Measurements from ENCODE around the gene PNLDC1.

Gene PNLDC1

DNA sequence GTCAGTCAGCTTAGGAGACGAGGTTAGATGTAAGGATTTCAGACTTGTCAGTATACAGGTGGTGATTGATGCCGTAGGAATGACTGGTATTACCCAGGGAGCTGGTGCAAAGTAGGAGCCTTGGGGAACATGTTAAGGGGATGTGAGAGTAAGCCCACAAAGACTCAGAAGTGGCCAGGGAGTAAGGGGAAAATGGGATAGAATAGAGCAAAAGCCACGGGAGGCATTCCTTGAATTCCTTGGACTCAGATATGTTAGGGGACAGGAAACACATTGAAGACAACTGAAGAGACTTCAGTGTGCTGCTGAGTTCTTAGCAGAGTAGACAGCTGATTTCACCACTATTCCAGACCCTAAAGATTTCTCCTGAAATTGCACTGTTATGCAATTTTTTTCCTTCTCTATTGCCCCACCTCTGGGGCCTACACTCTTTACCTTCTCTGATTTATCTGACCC is 39.4 kb upstream of the PNLDC1 start:
- H3K79me1 ChIP-seq (ENCODE audit: low read length) = peaks cover 20% of the 10 kb centered on the region
- H3K23ac ChIP-seq (ENCODE audit: low read length) = no peak overlapping the region
- WGBS (ENCODE audit: extremely low coverage, insufficient coverage, insufficient read length) = no CpG with 5 or more reads among the region's 3 CpGs
- H3K9ac ChIP-seq (ENCODE audit: low read length) = no peak overlapping the region
- H3K36me3 ChIP-seq (ENCODE audit: control insufficient read depth in 1 of 2, insufficient read depth in 2 of 2, low read length in 2 of 2) = peaks cover 24 to 38% of the 10 kb centered on the region in 2 experiments
- H2BK5ac ChIP-seq (ENCODE audit: low read depth, low read length, poor library complexity) = peak overlapping the region; percentile 66
- H3K4me2 ChIP-seq (ENCODE audit: low read length) = peak overlapping the region; percentile 42
- H4K12ac ChIP-seq (ENCODE audit: low read depth, low read length) = no peak overlapping the region
- H3K27me3 ChIP-seq (ENCODE audit: insufficient read depth, low read length) = no peaks in the 10 kb centered on the region
- H2BK12ac ChIP-seq (ENCODE audit: low read length) = no peak overlapping the region
- DNase-seq = peak; percentile 66 to 87
- no peak overlapping the region for H2BK120ac ChIP-seq (ENCODE audit: insufficient read depth, low read length, poor library complexity)
- no peak overlapping the region for H2AK5ac ChIP-seq (ENCODE audit: low read length)
- no peak overlapping the region for H3K18ac ChIP-seq (ENCODE audit: low read length)
- peaks cover 18 to 33% of the 10 kb centered on the region in 2 experiments for H3K4me1 ChIP-seq (ENCODE audit: control insufficient read depth in 1 of 2, insufficient read depth in 2 of 2, low read length in 2 of 2)
- no peak overlapping the region for H3K4ac ChIP-seq (ENCODE audit: low read depth, low read length)
- H3K27ac ChIP-seq (ENCODE audit: low read depth, low read length) = peak overlapping the region; percentile 94
- H3K9me3 ChIP-seq (ENCODE audit: insufficient read depth, low read depth, low read length) = no peaks in the 10 kb centered on the region
- no peak overlapping the region for H3K4me3 ChIP-seq (ENCODE audit: low read depth, low read length)
- H2AFZ ChIP-seq (ENCODE audit: insufficient read depth, low read length, poor library complexity) = no peak overlapping the region
- no peak overlapping the region for H4K91ac ChIP-seq (ENCODE audit: low read depth, low read length)
- H3K79me2 ChIP-seq (ENCODE audit: control insufficient read depth, insufficient read depth, low read length, poor library complexity) = peaks cover 14% of the 10 kb centered on the region
- no peak overlapping the region for H3K14ac ChIP-seq (ENCODE audit: low read length)
- no peak overlapping the region for H4K8ac ChIP-seq (ENCODE audit: low read depth, low read length)

- peak overlapping the region; percentile 62 for H3K4me2 ChIP-seq (ENCODE audit: low read length)
- H2AK5ac ChIP-seq (ENCODE audit: low read length) = peak overlapping the region; percentile 99
- H3K27ac ChIP-seq (ENCODE audit: low read depth, low read length) = peak overlapping the region; percentile 94
- no peak overlapping the region for H2BK12ac ChIP-seq (ENCODE audit: low read length)
- peak overlapping the region; percentile 85 for H2BK120ac ChIP-seq (ENCODE audit: insufficient read depth, low read length, poor library complexity)
- H3K27me3 ChIP-seq (ENCODE audit: insufficient read depth, low read length) = no peaks in the 10 kb centered on the region
- peak overlapping the region; percentile 89 for H4K12ac ChIP-seq (ENCODE audit: low read depth, low read length)
- peak overlapping the region; percentile 92 for H3K18ac ChIP-seq (ENCODE audit: low read length)
- whole genome bisulfite sequencing (ENCODE audit: extremely low coverage, insufficient coverage, insufficient read length) = no CpG with 5 or more reads among the region's 45 CpGs
- peak overlapping the region; percentile 99 for H4K91ac ChIP-seq (ENCODE audit: low read depth, low read length)
- peak overlapping the region; percentile 95 for H3K14ac ChIP-seq (ENCODE audit: low read length)
- H3K9ac ChIP-seq (ENCODE audit: low read length) = peak overlapping the region; percentile 23
- H3K79me1 ChIP-seq (ENCODE audit: low read length) = peaks cover 20% of the 10 kb centered on the region
- peak; percentile 15 to 58 for DNase-seq
- H4K8ac ChIP-seq (ENCODE audit: low read depth, low read length) = peak overlapping the region; percentile 92
- H2BK5ac ChIP-seq (ENCODE audit: low read depth, low read length, poor library complexity) = peak overlapping the region; percentile 66
- peaks cover 18 to 33% of the 10 kb centered on the region in 2 experiments for H3K4me1 ChIP-seq (ENCODE audit: control insufficient read depth in 1 of 2, insufficient read depth in 2 of 2, low read length in 2 of 2)
- peaks cover 25 to 39% of the 10 kb centered on the region in 2 experiments for H3K36me3 ChIP-seq (ENCODE audit: control insufficient read depth in 1 of 2, insufficient read depth in 2 of 2, low read length in 2 of 2)
- H3K79me2 ChIP-seq (ENCODE audit: control insufficient read depth, insufficient read depth, low read length, poor library complexity) = peaks cover 14% of the 10 kb centered on the region
- H3K4me3 ChIP-seq (ENCODE audit: low read depth, low read length) = no peak overlapping the region
- peak overlapping the region; percentile 50 for H2AFZ ChIP-seq (ENCODE audit: insufficient read depth, low read length, poor library complexity)
- peak overlapping the region; percentile 50 for H3K4ac ChIP-seq (ENCODE audit: low read depth, low read length)
- no peaks in the 10 kb centered on the region for H3K9me3 ChIP-seq (ENCODE audit: insufficient read depth, low read depth, low read length)
- H3K23ac ChIP-seq (ENCODE audit: low read length) = no peak overlapping the region
Observed at GRCh38 chr6:159761129-159761872, 38.8 kb upstream of the PNLDC1 start.

GRCh38 chr6:159761873-159762680 is 38.0 kb upstream of the PNLDC1 start, which contains the start of gene ACAT2:
Gene ACAT2, plus strand, starts transcription at chr6:159762045. Its CDS starts 43 bp downstream, at chr6:159762088.
- H3K14ac ChIP-seq (ENCODE audit: low read length) = peak within 1 kb of the TSS; percentile 95
- peaks cover 20% of the 10 kb centered on the region for H3K79me1 ChIP-seq (ENCODE audit: low read length)
- H3K4ac ChIP-seq (ENCODE audit: low read depth, low read length) = peak within 1 kb of the TSS; percentile 85
- H3K4me1 ChIP-seq (ENCODE audit: control insufficient read depth in 1 of 2, insufficient read depth in 2 of 2, low read length in 2 of 2) = peaks cover 18 to 33% of the 10 kb centered on the region in 2 experiments
- H2BK5ac ChIP-seq (ENCODE audit: low read depth, low read length, poor library complexity) = peak within 1 kb of the TSS; percentile 91
- H3K23ac ChIP-seq (ENCODE audit: low read length) = no peak within 1 kb of the TSS
- peak within 1 kb of the TSS; percentile 55 for H3K9ac ChIP-seq (ENCODE audit: low read length)
- peak within 1 kb of the TSS; percentile 99 for H4K91ac ChIP-seq (ENCODE audit: low read depth, low read length)
- peak within 1 kb of the TSS; percentile 34 for H2BK12ac ChIP-seq (ENCODE audit: low read length)
- peak within 1 kb of the TSS; percentile 99 for H4K12ac ChIP-seq (ENCODE audit: low read depth, low read length)
- H2AFZ ChIP-seq (ENCODE audit: insufficient read depth, low read length, poor library complexity) = peak within 1 kb of the TSS; percentile 82
- peak within 1 kb of the TSS; percentile 92 for H4K8ac ChIP-seq (ENCODE audit: low read depth, low read length)
- peak within 1 kb of the TSS; percentile 70 for H3K4me2 ChIP-seq (ENCODE audit: low read length)
- H2AK5ac ChIP-seq (ENCODE audit: low read length) = peak within 1 kb of the TSS; percentile 99
- H3K27ac ChIP-seq (ENCODE audit: low read depth, low read length) = peak within 1 kb of the TSS; percentile 97
- H3K9me3 ChIP-seq (ENCODE audit: insufficient read depth, low read depth, low read length) = no peaks in the 10 kb centered on the region
- DNase-seq = peak; percentile 90 to 94
- peak within 1 kb of the TSS; percentile 92 for H3K18ac ChIP-seq (ENCODE audit: low read length)
- H3K79me2 ChIP-seq (ENCODE audit: control insufficient read depth, insufficient read depth, low read length, poor library complexity) = peaks cover 14% of the 10 kb centered on the region
- no CpG with 5 or more reads among the region's 76 CpGs for WGBS (ENCODE audit: extremely low coverage, insufficient coverage, insufficient read length)
- H3K27me3 ChIP-seq (ENCODE audit: insufficient read depth, low read length) = no peaks in the 10 kb centered on the region
- peak within 1 kb of the TSS; percentile 85 for H2BK120ac ChIP-seq (ENCODE audit: insufficient read depth, low read length, poor library complexity)
- peaks cover 29 to 43% of the 10 kb centered on the region in 2 experiments for H3K36me3 ChIP-seq (ENCODE audit: control insufficient read depth in 1 of 2, insufficient read depth in 2 of 2, low read length in 2 of 2)
- H3K4me3 ChIP-seq (ENCODE audit: low read depth, low read length) = peak within 1 kb of the TSS; percentile 84

DNA sequence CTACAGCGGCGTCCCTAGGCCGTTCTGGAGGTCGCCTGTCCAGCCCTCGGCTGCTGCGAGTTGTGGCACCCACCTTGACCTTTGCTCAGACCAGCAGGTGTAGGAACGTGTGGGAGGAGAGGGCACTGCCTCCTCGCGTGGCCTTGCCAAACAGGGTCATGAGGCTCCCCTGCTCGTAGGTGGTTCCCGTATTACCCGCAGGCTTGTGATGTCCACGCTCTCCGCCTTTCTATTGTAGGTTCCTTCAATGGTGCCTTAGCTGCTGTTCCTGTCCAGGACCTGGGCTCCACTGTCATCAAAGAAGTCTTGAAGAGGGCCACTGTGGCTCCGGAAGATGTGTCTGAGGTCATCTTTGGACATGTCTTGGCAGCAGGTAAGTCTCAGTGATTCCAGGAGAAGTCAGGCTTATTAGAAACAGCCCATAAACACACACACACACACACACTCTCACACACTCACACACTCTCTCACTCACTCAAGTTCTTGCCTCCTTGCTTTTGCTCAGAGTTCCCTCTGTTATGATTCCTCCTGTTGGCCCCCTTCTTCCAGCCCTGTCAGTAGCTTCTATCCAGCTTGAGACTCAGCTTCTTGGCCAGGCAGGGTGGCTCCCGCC is 37.3 kb upstream of the PNLDC1 start:
- Histone ChIP-seq H3K4ac (ENCODE audit: low read depth, low read length) (peak overlapping the region; percentile 59), H2AK5ac (ENCODE audit: low read length) (peak overlapping the region; percentile 63), H3K9ac (ENCODE audit: low read length) (peak overlapping the region; percentile 55), H2BK12ac (ENCODE audit: low read length) (peak overlapping the region; percentile 34), H2AFZ (ENCODE audit: insufficient read depth, low read length, poor library complexity) (peak overlapping the region; percentile 28), H4K12ac (ENCODE audit: low read depth, low read length) (peak overlapping the region; percentile 15), H3K79me1 (ENCODE audit: low read length) (peaks cover 20% of the 10 kb centered on the region), H3K27ac (ENCODE audit: low read depth, low read length) (peak overlapping the region; percentile 26), H3K9me3 (ENCODE audit: insufficient read depth, low read depth, low read length) (no peaks in the 10 kb centered on the region), H3K36me3 (ENCODE audit: control insufficient read depth in 1 of 2, insufficient read depth in 2 of 2, low read length in 2 of 2) (peaks cover 28 to 45% of the 10 kb centered on the region in 2 experiments), H2BK5ac (ENCODE audit: low read depth, low read length, poor library complexity) (peak overlapping the region; percentile 70), H3K14ac (ENCODE audit: low read length) (peak overlapping the region; percentile 77), H2BK120ac (ENCODE audit: insufficient read depth, low read length, poor library complexity) (peak overlapping the region; percentile 65), H3K4me1 (ENCODE audit: control insufficient read depth in 1 of 2, insufficient read depth in 2 of 2, low read length in 2 of 2) (peaks cover 18 to 33% of the 10 kb centered on the region in 2 experiments), H3K4me2 (ENCODE audit: low read length) (peak overlapping the region; percentile 70), H3K18ac (ENCODE audit: low read length) (peak overlapping the region; percentile 58), H3K4me3 (ENCODE audit: low read depth, low read length) (peak overlapping the region; percentile 84), H3K27me3 (ENCODE audit: insufficient read depth, low read length) (no peaks in the 10 kb centered on the region), H4K8ac (ENCODE audit: low read depth, low read length) (peak overlapping the region; percentile 33), H3K79me2 (ENCODE audit: control insufficient read depth, insufficient read depth, low read length, poor library complexity) (peaks cover 14% of the 10 kb centered on the region), H3K23ac (ENCODE audit: low read length) (no peak overlapping the region), H4K91ac (ENCODE audit: low read depth, low read length) (peak overlapping the region; percentile 90)
- DNase-seq = peak; percentile 46 to 64
- no CpG with 5 or more reads among the region's 16 CpGs for WGBS (ENCODE audit: extremely low coverage, insufficient coverage, insufficient read length)
